Gastrocnemius medialis (tissue), 4 donors: ENCODE data around the gene TRIM14.

ENCODE experiments used
- CTCF ChIP-seq, 5 experiments: fragments of 450-650 bp in 3 of 5; fragments of 200-600 bp in 2 of 5; sonication (generic) in 2 of 5; IDR thresholded peaks in 4 of 5; conservative IDR thresholded peaks in 1 of 5; 1 replicate in 4 of 5; 2 replicates in 1 of 5; pipeline ENCODE4 v1.5.1; 2016 to 2019; ENCODE audit warnings: antibody characterized with exemption in 5 of 5, mild to moderate bottlenecking in 3 of 5, moderate library complexity in 3 of 5
- POLR2A ChIP-seq, 2 donors: fragments of 450-650 bp; IDR thresholded peaks; one replicate each; pipeline ENCODE4 v1.6.1; 2017; ENCODE audit warnings: antibody characterized with exemption in 2 of 2, mild to moderate bottlenecking in 2 of 2, moderate library complexity in 2 of 2

DNA sequence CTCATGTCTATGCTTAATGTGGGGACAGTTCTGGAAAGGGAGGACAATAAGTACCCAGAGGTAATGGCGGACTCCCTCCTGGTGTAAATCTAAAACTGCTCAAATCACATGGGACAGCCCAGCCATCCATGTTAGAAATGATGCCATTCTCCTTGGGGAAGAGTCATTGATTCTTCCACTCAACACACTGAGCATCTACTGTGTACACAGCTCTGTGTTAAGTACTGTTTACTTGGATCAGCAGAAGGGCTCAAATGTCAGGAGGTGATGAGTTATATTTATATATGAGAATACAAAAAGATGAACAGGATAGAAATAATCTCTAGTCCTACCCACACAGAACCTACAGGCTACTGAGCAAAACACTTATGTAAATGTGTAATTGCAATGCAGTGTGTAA is 94.3 kb downstream of the TRIM14 start:
- TF ChIP-seq CTCF (IDR thresholded peaks at IDR 0.05 in 4 of 5, conservative IDR thresholded peaks at IDR 0.05 in 1 of 5) (no peak), POLR2A (IDR thresholded peaks at IDR 0.05) (no peak)
